Esophagus (tissue), 2 donors: Measurements from ENCODE around the gene PPP1R13B. TPM values are rescaled to one million over a fixed set of nuclear protein-coding genes. Genes with fewer than 3 reads are reported as not detected.
"Not testable (repeated sequence)": the region's sequence is repeated elsewhere in the genome, so short reads cannot be mapped to it uniquely, and the experiment has no call there.

ENCODE experiments used
- H3K27ac ChIP-seq, 2 donors: one replicate each; pipeline ENCODE4 v1.5.1; 2013; ENCODE audit warnings: low read depth in 2 of 2, mild to moderate bottlenecking in 2 of 2, inconsistent platforms in 1 of 2, low read length in 1 of 2, moderate library complexity in 1 of 2
- H3K27me3 ChIP-seq, 2 donors: one replicate each; pipeline ENCODE4 v1.6.1; 2013; ENCODE audit warnings: low read length in 2 of 2, control low read depth in 1 of 2, mild to moderate bottlenecking in 1 of 2; ENCODE audit not compliant: insufficient read depth in 2 of 2, control insufficient read depth in 1 of 2
- H3K36me3 ChIP-seq, 2 donors: one replicate each; pipeline ENCODE4 v1.6.1; 2013; ENCODE audit warnings: low read length in 1 of 2; ENCODE audit not compliant: control insufficient read depth in 2 of 2, insufficient read depth in 2 of 2
- H3K4me1 ChIP-seq, 2 donors: one replicate each; pipeline ENCODE4 v1.6.1; 2013; ENCODE audit warnings: low read length in 1 of 2; ENCODE audit not compliant: control insufficient read depth in 2 of 2, insufficient read depth in 2 of 2
- H3K4me3 ChIP-seq, 2 donors: one replicate each; pipeline ENCODE4 v1.5.1; 2013; ENCODE audit warnings: low read length in 2 of 2, mild to moderate bottlenecking in 2 of 2, low read depth in 1 of 2, moderate library complexity in 1 of 2
- H3K9me3 ChIP-seq, 2 donors: one replicate each; pipeline ENCODE4 v1.6.1; 2013; ENCODE audit warnings: mild to moderate bottlenecking in 2 of 2, low read depth in 1 of 2, low read length in 1 of 2, moderate library complexity in 1 of 2; ENCODE audit not compliant: control insufficient read depth in 2 of 2, insufficient read depth in 1 of 2
- WGBS, 2 donors: extraction: QIAGEN DNeasy Blood & Tissue Kit; methylation state at CpG; one replicate each; pipeline ENCODE4 v1.1.7; 2013; 5-methylcytosine and 5-hydroxymethylcytosine counted together
- polyA plus RNA-seq, 2 donors: library from polyadenylated mRNA; stranded (reverse); fragments of 200-250 nt; gene quantifications; one replicate each; pipeline ENCODE4 v1.2.3, GENCODE V29; 2013
- donor health status: healthy with polysubstance abuse.
- donor health status: Bipolar disorder and iron deficiency.

PPP1R13B gene
- polyA plus RNA-seq, 2 donors = 16.4 to 28.4 TPM

DNA sequence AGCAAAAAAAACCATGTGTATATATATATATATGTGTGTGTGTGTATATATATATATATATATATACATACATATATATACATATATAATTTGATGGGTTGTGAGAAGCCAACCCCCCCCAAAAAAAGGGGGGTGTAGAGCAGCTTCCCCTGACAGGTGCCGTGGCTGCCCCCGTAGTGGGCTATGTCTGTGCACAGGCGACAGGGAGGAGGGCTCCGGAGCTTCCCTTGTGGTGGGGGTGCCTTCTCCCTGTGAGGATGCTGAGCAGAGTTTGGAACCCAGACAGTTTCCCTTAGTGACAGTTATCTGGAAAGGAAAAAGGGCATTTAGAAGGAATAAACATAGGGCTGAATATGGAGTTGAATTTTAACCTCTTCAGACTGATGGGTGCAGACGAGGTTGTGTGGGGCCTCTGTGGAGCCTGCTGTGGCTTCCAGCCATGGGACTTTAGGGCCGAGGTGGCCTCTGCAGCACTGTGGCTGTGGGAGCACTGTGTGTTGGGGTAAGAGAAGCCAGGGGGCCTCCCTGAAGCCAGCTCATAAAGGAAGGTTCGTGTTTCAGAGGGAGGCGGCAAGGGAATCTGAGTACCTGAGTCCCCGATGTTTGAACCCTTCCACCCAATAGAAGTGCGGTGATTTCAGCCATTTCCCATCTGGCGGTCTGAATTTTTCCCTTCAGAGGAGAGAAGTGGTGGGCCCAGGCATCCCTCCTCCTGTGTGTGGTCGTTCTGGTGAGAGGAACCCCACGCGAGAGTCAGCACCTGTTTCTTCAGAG lies 151.9 kb downstream of the PPP1R13B start:
- 68 to 77% methylated on average over 14 of the region's 14 CpGs for WGBS, 2 donors
- Histone ChIP-seq H3K27me3 (no peaks in the 10 kb centered on the region), H3K4me3 (no peak overlapping the region), H3K4me1 (peaks cover 15 to 51% of the 10 kb centered on the region in 2 donors), H3K9me3 (peaks cover 0 to 2% of the 10 kb centered on the region in 2 donors), H3K36me3 (peaks cover 14 to 29% of the 10 kb centered on the region in 2 donors), H3K27ac (no peak overlapping the region)

DNA sequence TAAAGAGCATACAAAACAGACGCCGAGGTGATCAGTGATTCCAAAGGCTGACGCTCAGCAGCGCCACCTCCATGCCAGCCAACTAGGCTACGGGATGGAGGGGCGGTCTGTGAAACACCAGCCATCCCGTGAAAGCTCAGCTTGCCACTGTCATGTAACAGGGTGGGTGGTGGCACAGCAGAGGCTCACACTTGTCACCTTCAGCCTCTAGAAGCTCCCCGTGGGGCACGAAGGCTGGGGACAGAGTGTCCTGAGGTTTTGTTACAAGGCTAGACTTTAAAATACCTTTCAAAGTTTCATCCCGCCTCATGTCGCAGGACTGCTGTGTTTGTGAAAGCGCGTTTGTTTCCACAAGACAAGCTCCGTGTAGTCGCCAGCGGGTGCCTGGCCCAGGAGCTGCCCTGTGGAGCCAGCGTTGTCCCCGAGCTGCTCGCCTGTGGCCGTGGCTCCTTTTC lies 152.8 kb downstream of the PPP1R13B start:
- Histone ChIP-seq H3K4me1 (peaks cover 11 to 43% of the 10 kb centered on the region in 2 donors), H3K4me3 (no peak overlapping the region), H3K27ac (no peak overlapping the region), H3K27me3 (no peaks in the 10 kb centered on the region), H3K36me3 (peaks cover 14 to 27% of the 10 kb centered on the region in 2 donors), H3K9me3 (peaks cover 0 to 2% of the 10 kb centered on the region in 2 donors)
- 87 to 92% methylated on average over 20 of the region's 20 CpGs for WGBS, 2 donors

DNA sequence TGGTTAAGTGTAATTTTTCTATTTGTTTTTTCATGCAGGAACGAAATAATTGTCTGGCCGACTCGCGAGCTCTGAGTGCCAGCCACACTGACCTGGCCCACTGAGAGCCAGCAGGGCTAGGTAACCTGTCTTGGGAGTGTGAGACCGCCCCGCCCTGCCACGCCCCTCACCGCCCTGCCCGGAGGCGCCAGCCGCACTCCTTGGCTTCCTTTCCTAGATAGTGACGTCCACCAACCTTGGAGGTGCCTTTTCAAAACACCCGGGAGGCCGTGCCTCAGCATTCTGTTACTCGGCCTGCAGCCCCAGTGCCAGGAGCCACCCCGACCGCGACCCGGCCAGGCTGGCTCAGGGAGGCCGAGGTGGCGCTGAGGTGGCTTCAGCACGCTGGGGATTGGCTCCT lies 153.9 kb downstream of the PPP1R13B start:
- H3K9me3 ChIP-seq = peaks cover 0 to 2% of the 10 kb centered on the region in 2 donors
- peak overlapping the region; percentile 78 to 93 for H3K27ac ChIP-seq
- H3K27me3 ChIP-seq = no peaks in the 10 kb centered on the region
- 51 to 63% methylated on average over 22 of the region's 22 CpGs for WGBS, 2 donors
- peaks cover 11 to 22% of the 10 kb centered on the region in 2 donors for H3K36me3 ChIP-seq
- H3K4me3 ChIP-seq = no peak overlapping the region
- H3K4me1 ChIP-seq = peaks cover 6 to 33% of the 10 kb centered on the region in 2 donors

DNA sequence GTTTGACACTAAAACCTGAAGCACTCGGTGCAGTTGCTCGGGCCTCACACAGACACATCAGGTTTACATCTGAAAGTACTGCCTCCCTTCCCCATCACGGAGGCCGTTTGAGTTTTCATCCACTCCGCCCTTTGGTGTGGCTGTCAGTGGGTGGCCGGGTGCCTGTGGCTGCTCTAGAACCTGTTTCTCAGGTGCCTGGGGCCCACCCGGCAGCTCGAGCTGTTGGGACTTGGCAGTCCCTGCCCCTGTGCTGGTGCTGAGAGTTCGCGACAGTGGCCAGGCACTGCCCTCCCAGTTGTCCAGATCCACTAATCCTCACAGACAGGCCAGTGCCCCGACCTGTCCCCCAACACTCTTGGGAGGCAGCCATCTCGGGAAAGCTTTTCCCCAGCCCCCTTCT lies 154.5 kb downstream of the PPP1R13B start:
- Histone ChIP-seq H3K9me3 (peaks cover 0 to 2% of the 10 kb centered on the region in 2 donors), H3K27ac (peak overlapping the region; percentile 76 to 93), H3K4me3 (no peak overlapping the region), H3K4me1 (peaks cover 3 to 27% of the 10 kb centered on the region in 2 donors), H3K27me3 (no peaks in the 10 kb centered on the region), H3K36me3 (peaks cover 11 to 18% of the 10 kb centered on the region in 2 donors)
- 51 to 54% methylated on average over 12 of the region's 12 CpGs for WGBS, 2 donors

- Histone ChIP-seq H3K27me3 (no peaks in the 10 kb centered on the region), H3K36me3 (peaks cover 12 to 16% of the 10 kb centered on the region in 2 donors), H3K4me3 (no peak overlapping the region), H3K9me3 (peaks cover 0 to 2% of the 10 kb centered on the region in 2 donors), H3K27ac (no peak overlapping the region), H3K4me1 (peaks cover 3 to 20% of the 10 kb centered on the region in 2 donors)
- 93 to 94% methylated on average over 17 of the region's 17 CpGs for WGBS, 2 donors
These were observed 155.2 kb downstream of the PPP1R13B start for GRCh38 chr14:103692159-103692558.

GRCh38 chr14:103691655-103692054 lies 155.7 kb downstream of the PPP1R13B start:
- not testable (repeated sequence) for H3K4me3 ChIP-seq, H3K9me3 ChIP-seq, H3K27ac ChIP-seq, H3K27me3 ChIP-seq
- WGBS, 2 donors = 85 to 89% methylated on average over 5 of the region's 5 CpGs
- Histone ChIP-seq H3K4me1 (peaks cover 3 to 18% of the 10 kb centered on the region in 2 donors), H3K36me3 (peaks cover 14 to 21% of the 10 kb centered on the region in 2 donors)

DNA sequence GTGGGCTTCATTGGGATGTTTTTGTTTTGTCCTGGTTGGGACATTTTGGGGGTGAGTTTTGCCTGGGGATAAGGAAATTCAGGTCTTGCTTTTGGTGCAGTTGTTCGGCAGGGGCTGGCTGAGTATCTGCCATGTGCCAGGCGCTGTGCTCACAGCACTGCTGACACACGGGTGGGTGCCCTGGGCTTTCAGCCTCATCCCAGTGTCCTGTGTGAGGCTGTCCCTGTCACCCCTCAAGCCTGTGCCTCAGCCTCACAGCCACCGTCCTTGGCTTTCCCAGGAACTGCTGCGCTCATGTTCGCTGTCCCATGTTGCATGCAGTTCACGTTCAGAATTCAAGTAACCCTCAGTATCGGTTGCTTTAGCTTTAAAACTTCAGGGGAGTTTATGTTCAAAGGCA lies 157.0 kb downstream of the PPP1R13B start:
- H3K27me3 ChIP-seq = no peaks in the 10 kb centered on the region
- H3K4me1 ChIP-seq = peaks cover 3 to 15% of the 10 kb centered on the region in 2 donors
- no peak overlapping the region for H3K4me3 ChIP-seq
- 89% methylated on average over 8 of the region's 8 CpGs for WGBS, 2 donors
- peaks cover 11 to 21% of the 10 kb centered on the region in 2 donors for H3K36me3 ChIP-seq
- H3K9me3 ChIP-seq = peaks cover 0 to 2% of the 10 kb centered on the region in 2 donors
- H3K27ac ChIP-seq = no peak overlapping the region

GRCh38 chr14:103688906-103689902 lies 158.2 kb downstream of the PPP1R13B start:
- Histone ChIP-seq H3K27ac (no peak overlapping the region), H3K36me3 (peaks cover 7 to 24% of the 10 kb centered on the region in 2 donors)
- 54 to 66% methylated on average over 16 of the region's 16 CpGs for WGBS, 2 donors

DNA sequence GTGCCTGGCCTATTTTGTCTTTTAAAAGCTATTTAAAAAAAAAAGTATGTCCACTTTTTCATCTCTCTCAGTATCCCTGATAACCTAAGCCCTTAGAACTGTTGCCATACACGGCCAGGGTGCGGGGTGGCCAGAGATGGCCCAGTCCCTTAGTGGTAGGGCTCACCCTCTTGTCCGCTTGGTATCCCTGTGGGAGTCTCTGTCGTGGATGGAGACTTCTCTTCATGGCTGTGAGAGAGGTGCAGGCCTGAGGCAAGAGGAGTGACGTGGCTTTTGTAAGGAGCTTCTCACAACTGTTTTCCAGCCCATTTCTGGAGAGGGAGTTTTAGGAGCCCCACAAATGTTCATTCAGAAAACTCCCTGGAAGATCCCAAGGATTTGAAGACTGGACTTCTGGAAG lies 158.9 kb downstream of the PPP1R13B start:
- H3K27ac ChIP-seq = no peak overlapping the region
- peaks cover 7 to 23% of the 10 kb centered on the region in 2 donors for H3K36me3 ChIP-seq
- no peaks in the 10 kb centered on the region for H3K27me3 ChIP-seq
- no peaks in the 10 kb centered on the region for H3K9me3 ChIP-seq
- H3K4me3 ChIP-seq = no peak overlapping the region
- WGBS, 2 donors = 82 to 91% methylated on average over 5 of the region's 5 CpGs
- peaks cover 3 to 8% of the 10 kb centered on the region in 2 donors for H3K4me1 ChIP-seq

More at GRCh38 chr14:103688906-103689902, 158.2 kb downstream of the PPP1R13B start:
- Histone ChIP-seq H3K4me3 (no peak overlapping the region), H3K4me1 (peaks cover 3 to 10% of the 10 kb centered on the region in 2 donors), H3K9me3 (peaks cover 0 to 2% of the 10 kb centered on the region in 2 donors), H3K27me3 (no peaks in the 10 kb centered on the region)
